ENCODE results near the gene DMRTA1.

GRCh38 chr9:22427226-22427880, 19.3 kb upstream of the DMRTA1 start:
- TF ChIP-seq ZNF274 (IDR thresholded peaks at IDR 0.05; ENCODE audit: low read depth, low read length): no peak
- TF ChIP-seq REST (IDR thresholded peaks at IDR 0.05; ENCODE audit: low read depth): no peak
- TF ChIP-seq CTCF (IDR thresholded peaks at IDR 0.05 in 2 of 3, conservative IDR thresholded peaks at IDR 0.05 in 1 of 3; ENCODE audit: borderline replicate concordance in 1 of 3, insufficient read depth in 1 of 3, low read depth in 2 of 3, low read length in 2 of 3): no peak
- TF ChIP-seq MAX (IDR thresholded peaks at IDR 0.05): no peak
- no peak for TF ChIP-seq EZH2 (IDR thresholded peaks at IDR 0.05)
- no peak for TF ChIP-seq POLR2AphosphoS5 (IDR thresholded peaks at IDR 0.05; ENCODE audit: low read depth, low read length)
- TF ChIP-seq, protein P1, sequence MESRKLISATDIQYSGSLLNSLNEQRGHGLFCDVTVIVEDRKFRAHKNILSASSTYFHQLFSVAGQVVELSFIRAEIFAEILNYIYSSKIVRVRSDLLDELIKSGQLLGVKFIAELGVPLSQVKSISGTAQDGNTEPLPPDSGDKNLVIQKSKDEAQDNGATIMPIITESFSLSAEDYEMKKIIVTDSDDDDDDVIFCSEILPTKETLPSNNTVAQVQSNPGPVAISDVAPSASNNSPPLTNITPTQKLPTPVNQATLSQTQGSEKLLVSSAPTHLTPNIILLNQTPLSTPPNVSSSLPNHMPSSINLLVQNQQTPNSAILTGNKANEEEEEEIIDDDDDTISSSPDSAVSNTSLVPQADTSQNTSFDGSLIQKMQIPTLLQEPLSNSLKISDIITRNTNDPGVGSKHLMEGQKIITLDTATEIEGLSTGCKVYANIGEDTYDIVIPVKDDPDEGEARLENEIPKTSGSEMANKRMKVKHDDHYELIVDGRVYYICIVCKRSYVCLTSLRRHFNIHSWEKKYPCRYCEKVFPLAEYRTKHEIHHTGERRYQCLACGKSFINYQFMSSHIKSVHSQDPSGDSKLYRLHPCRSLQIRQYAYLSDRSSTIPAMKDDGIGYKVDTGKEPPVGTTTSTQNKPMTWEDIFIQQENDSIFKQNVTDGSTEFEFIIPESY (IDR thresholded peaks at IDR 0.05; ENCODE audit: extremely low read depth, insufficient replicate concordance, low read length): no peak
- TF ChIP-seq RAD21 (IDR thresholded peaks at IDR 0.05; ENCODE audit: low read depth): no peak
- no peak for TF ChIP-seq POLR2A (IDR thresholded peaks at IDR 0.05; ENCODE audit: borderline replicate concordance, extremely low read depth, insufficient read depth, insufficient read length)
- no peak for TF ChIP-seq CEBPB (IDR thresholded peaks at IDR 0.05; ENCODE audit: low read depth)
- no peak for TF ChIP-seq FOSL1 (IDR thresholded peaks at IDR 0.05; ENCODE audit: low read depth)

Data from HCT116 (cell line).